Activated gamma-delta T cell treated with Interleukin-2 at 50 U/mL for 16 hours (primary cell): ENCODE results near the gene C4B.
"Not testable (repeated sequence)": the region's sequence is repeated elsewhere in the genome, so short reads cannot be mapped to it uniquely, and the experiment has no call there.

Source experiments
- DNase-seq: peaks from one replicate; pipeline ENCODE4 v3.0.0-alpha.2; 2020

C4B gene

GRCh38 chr6:31981744-31982143 lies 32.9 kb upstream of the C4B start, which contains the start of gene C4A:
C4A (plus strand) TSS chr6:31982057; CDS start chr6:31982108, 51 bp downstream.
- not testable (repeated sequence) for DNase-seq

- not testable (repeated sequence) for DNase-seq
Observed at GRCh38 chr6:31989363-31989762, 25.2 kb upstream of the C4B start.

- not testable (repeated sequence) for DNase-seq
Observed at GRCh38 chr6:31994421-31994820, 20.2 kb upstream of the C4B start.

- not testable (repeated sequence) for DNase-seq
Observed at GRCh38 chr6:31996385-31996784, 18.2 kb upstream of the C4B start.

- not testable (repeated sequence) for DNase-seq
Observed at GRCh38 chr6:32002546-32003268, 11.9 kb upstream of the C4B start.

GRCh38 chr6:32003301-32003700 lies 11.3 kb upstream of the C4B start:
- not testable (repeated sequence) for DNase-seq

- DNase-seq = not testable (repeated sequence)
Observed at GRCh38 chr6:32004393-32004792, 10.2 kb upstream of the C4B start.

GRCh38 chr6:32004864-32005537 lies 9.6 kb upstream of the C4B start:
- not testable (repeated sequence) for DNase-seq

GRCh38 chr6:32005538-32005880 lies 9.1 kb upstream of the C4B start:
- DNase-seq = not testable (repeated sequence)

GRCh38 chr6:32005991-32006529 lies 8.5 kb upstream of the C4B start:
- not testable (repeated sequence) for DNase-seq

GRCh38 chr6:32007086-32007485 lies 7.5 kb upstream of the C4B start:
- not testable (repeated sequence) for DNase-seq

GRCh38 chr6:32008037-32008436 lies 6.6 kb upstream of the C4B start:
- DNase-seq = not testable (repeated sequence)

GRCh38 chr6:32008616-32009015 lies 6.0 kb upstream of the C4B start:
- DNase-seq = not testable (repeated sequence)

GRCh38 chr6:32009537-32009936 lies 5.1 kb upstream of the C4B start:
- DNase-seq = not testable (repeated sequence)

- not testable (repeated sequence) for DNase-seq
Observed at GRCh38 chr6:32010856-32011530, 3.6 kb upstream of the C4B start.

GRCh38 chr6:32012941-32013617 lies 1.5 kb upstream of the C4B start:
- not testable (repeated sequence) for DNase-seq

- DNase-seq = not testable (repeated sequence)
Observed at GRCh38 chr6:32013738-32014137, 857 bp upstream of the C4B start.

- DNase-seq = not testable (repeated sequence)
Observed at GRCh38 chr6:32022100-32022499, 7.5 kb downstream of the C4B start.

- DNase-seq = not testable (repeated sequence)
Observed at GRCh38 chr6:32028631-32029030, 14.0 kb downstream of the C4B start.

GRCh38 chr6:32029553-32029952 lies 15.0 kb downstream of the C4B start:
- not testable (repeated sequence) for DNase-seq

- DNase-seq = not testable (repeated sequence)
Observed at GRCh38 chr6:32035283-32036013, 20.9 kb downstream of the C4B start.

GRCh38 chr6:32037136-32037535 lies 22.5 kb downstream of the C4B start:
- not testable (repeated sequence) for DNase-seq
